ENCODE data around the gene ANKFN1.

ANKFN1 gene

DNA sequence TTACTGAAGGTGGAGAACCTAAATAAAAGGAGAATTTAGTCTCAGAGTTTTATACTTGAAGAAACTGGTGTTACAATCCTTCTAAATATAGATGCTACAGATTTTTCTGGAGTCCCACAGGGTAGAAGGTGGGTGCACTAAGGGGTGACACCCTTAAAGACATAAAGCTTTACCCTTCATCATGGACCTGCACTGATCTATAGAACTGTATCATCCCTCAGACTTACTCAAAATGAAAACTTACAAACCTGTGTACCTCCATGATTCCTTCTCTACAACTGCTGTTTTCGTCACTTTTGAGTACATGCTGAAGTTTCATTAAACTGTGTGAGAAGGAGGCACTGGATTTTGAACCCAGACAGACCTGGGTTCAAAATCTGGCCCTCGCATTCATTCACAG lies 270.7 kb downstream of the ANKFN1 start:
- no peak overlapping the region for H3K4me3 ChIP-seq (ENCODE audit: insufficient read depth, low read depth, low read length, poor library complexity, severe bottlenecking)
- H3K27me3 ChIP-seq (replicated peaks; ENCODE audit: control insufficient read depth, insufficient read depth, low read length, poor library complexity, severe bottlenecking): no peaks in the 10 kb centered on the region
- H3K27ac ChIP-seq (ENCODE audit: insufficient read depth, low read length, poor library complexity, severe bottlenecking): no peak overlapping the region
- H3K9me3 ChIP-seq (ENCODE audit: control insufficient read depth, low read length): no peaks in the 10 kb centered on the region
- H3K4me1 ChIP-seq (ENCODE audit: control insufficient read depth, insufficient read depth, low read length, poor library complexity, severe bottlenecking): no peaks in the 10 kb centered on the region
- DNase-seq: no peak
- no peaks in the 10 kb centered on the region for H3K36me3 ChIP-seq (ENCODE audit: control insufficient read depth, insufficient read depth, low read length)

DNA sequence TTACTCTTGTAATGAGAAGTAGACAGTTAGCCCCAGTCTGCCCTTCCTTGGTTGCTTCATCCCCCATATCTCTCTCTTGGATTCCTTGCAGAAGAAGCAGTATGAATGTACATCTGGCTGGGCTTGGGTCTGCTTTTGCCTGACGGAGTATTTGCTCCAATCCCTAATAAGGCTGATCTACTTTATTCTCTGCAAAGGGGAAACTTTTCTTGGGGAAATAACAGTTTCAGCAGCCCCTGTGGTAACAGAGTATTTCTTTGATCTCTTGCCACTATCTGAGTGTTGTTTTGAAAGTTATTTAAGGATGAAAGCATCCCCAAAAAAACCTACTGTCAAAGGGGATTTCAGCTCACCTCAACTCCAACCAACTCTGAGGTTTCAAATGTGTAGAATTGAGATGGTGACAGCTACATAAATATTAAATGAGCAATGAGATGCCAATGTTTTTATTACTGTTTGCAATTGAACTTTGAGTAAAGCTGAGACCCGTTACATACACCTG lies 271.3 kb downstream of the ANKFN1 start:
- Histone ChIP-seq H3K27ac (ENCODE audit: insufficient read depth, low read length, poor library complexity, severe bottlenecking) (no peak overlapping the region), H3K9me3 (ENCODE audit: control insufficient read depth, low read length) (no peaks in the 10 kb centered on the region), H3K27me3 (replicated peaks; ENCODE audit: control insufficient read depth, insufficient read depth, low read length, poor library complexity, severe bottlenecking) (no peaks in the 10 kb centered on the region), H3K36me3 (ENCODE audit: control insufficient read depth, insufficient read depth, low read length) (no peaks in the 10 kb centered on the region), H3K4me3 (ENCODE audit: insufficient read depth, low read depth, low read length, poor library complexity, severe bottlenecking) (no peak overlapping the region), H3K4me1 (ENCODE audit: control insufficient read depth, insufficient read depth, low read length, poor library complexity, severe bottlenecking) (no peaks in the 10 kb centered on the region)
- DNase-seq: no peak

DNA sequence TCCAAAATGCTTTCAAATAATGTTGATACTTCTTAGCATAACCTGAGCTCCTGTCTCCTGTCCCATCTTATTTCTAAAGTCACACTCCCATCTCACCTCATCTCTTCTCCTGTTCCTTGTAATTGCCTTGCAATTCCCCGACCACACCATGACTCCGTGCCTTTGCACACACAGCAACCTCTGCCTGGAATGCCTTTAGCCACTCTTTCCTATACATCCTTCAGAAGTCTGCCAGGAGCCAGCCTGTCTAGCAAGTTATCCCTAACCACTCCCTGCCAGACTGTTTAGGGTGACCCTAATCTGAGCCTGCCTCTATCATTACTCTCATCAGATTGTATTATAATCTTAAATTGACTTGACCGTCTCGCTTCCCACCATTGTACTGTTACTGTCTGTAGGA lies 272.2 kb downstream of the ANKFN1 start:
- Histone ChIP-seq H3K27ac (ENCODE audit: insufficient read depth, low read length, poor library complexity, severe bottlenecking) (no peak overlapping the region), H3K27me3 (replicated peaks; ENCODE audit: control insufficient read depth, insufficient read depth, low read length, poor library complexity, severe bottlenecking) (no peaks in the 10 kb centered on the region), H3K4me3 (ENCODE audit: insufficient read depth, low read depth, low read length, poor library complexity, severe bottlenecking) (no peak overlapping the region), H3K36me3 (ENCODE audit: control insufficient read depth, insufficient read depth, low read length) (no peaks in the 10 kb centered on the region), H3K9me3 (ENCODE audit: control insufficient read depth, low read length) (no peaks in the 10 kb centered on the region), H3K4me1 (ENCODE audit: control insufficient read depth, insufficient read depth, low read length, poor library complexity, severe bottlenecking) (no peaks in the 10 kb centered on the region)
- no peak for DNase-seq

DNA sequence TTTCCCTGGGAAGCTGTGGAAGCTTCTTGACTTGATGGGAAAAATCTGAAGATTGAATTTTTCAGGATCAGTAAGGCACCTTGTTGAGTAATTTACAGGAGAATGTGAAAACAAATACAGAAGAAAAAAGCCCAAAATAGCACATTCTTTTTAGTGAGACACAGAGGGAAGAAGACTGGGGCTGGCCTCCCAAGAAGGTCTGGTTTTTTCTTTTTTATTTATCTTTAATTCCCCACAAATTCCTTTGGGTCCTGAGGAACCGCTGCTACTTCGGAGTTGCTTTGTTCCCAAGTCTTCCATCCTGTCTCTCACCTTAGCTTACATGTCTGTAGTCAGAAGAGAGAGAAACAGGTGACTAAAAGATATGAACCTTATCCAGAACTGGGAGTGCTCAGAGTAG lies 273.6 kb downstream of the ANKFN1 start:
- Histone ChIP-seq H3K4me3 (ENCODE audit: insufficient read depth, low read depth, low read length, poor library complexity, severe bottlenecking) (no peak overlapping the region), H3K36me3 (ENCODE audit: control insufficient read depth, insufficient read depth, low read length) (no peaks in the 10 kb centered on the region), H3K27me3 (replicated peaks; ENCODE audit: control insufficient read depth, insufficient read depth, low read length, poor library complexity, severe bottlenecking) (no peaks in the 10 kb centered on the region), H3K4me1 (ENCODE audit: control insufficient read depth, insufficient read depth, low read length, poor library complexity, severe bottlenecking) (no peaks in the 10 kb centered on the region), H3K27ac (ENCODE audit: insufficient read depth, low read length, poor library complexity, severe bottlenecking) (no peak overlapping the region), H3K9me3 (ENCODE audit: control insufficient read depth, low read length) (no peaks in the 10 kb centered on the region)
- no peak for DNase-seq

DNA sequence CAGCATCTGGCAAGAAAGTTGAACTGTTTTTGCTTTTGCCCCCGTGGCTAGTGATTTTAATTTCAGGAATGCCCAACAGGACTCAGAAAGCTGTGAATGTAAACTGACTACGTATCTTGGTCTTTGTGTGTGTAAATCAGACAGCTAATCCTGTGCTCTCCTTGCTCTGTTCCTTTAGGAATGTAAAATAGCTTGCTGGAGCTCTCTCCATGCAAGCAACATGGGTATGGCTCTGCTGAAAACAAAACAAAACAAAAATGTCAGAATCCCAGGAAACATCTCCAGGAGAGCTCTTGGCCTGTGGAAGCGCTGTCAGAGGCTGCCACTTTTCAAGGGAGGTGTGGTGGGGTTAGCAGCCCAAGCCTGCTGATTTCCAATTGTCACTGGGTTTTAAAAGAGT lies 278.5 kb downstream of the ANKFN1 start:
- H3K36me3 ChIP-seq (ENCODE audit: control insufficient read depth, insufficient read depth, low read length): no peaks in the 10 kb centered on the region
- no peak overlapping the region for H3K27ac ChIP-seq (ENCODE audit: insufficient read depth, low read length, poor library complexity, severe bottlenecking)
- no peak for DNase-seq

DNA sequence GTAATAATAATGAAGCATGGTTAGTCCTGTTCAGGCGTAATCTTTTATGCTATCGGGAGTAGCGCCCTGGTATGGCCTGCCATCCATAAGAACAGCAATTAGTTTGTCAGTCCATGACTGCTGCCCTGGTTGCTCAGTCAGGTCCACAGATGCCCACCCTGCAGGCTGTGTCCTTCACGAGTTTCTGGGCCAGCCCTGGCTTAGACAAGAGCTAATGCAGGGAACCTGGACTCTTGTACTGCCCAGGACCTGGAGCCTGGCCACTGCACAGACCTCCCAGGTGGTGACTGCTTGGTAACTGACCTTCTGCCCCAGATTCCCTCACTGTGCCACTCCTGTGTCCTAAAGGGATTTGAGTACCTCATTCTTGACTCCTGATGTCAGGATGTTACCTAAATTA lies 279.2 kb downstream of the ANKFN1 start:
- Histone ChIP-seq H3K9me3 (ENCODE audit: control insufficient read depth, low read length) (no peaks in the 10 kb centered on the region), H3K36me3 (ENCODE audit: control insufficient read depth, insufficient read depth, low read length) (no peaks in the 10 kb centered on the region), H3K27ac (ENCODE audit: insufficient read depth, low read length, poor library complexity, severe bottlenecking) (no peak overlapping the region), H3K4me3 (ENCODE audit: insufficient read depth, low read depth, low read length, poor library complexity, severe bottlenecking) (no peak overlapping the region), H3K27me3 (replicated peaks; ENCODE audit: control insufficient read depth, insufficient read depth, low read length, poor library complexity, severe bottlenecking) (no peaks in the 10 kb centered on the region), H3K4me1 (ENCODE audit: control insufficient read depth, insufficient read depth, low read length, poor library complexity, severe bottlenecking) (no peaks in the 10 kb centered on the region)
- no peak for DNase-seq

More for the DNA sequence above, 278.5 kb downstream of the ANKFN1 start:
- H3K4me1 ChIP-seq (ENCODE audit: control insufficient read depth, insufficient read depth, low read length, poor library complexity, severe bottlenecking): no peaks in the 10 kb centered on the region
- H3K9me3 ChIP-seq (ENCODE audit: control insufficient read depth, low read length): no peaks in the 10 kb centered on the region
- H3K4me3 ChIP-seq (ENCODE audit: insufficient read depth, low read depth, low read length, poor library complexity, severe bottlenecking): no peak overlapping the region
- H3K27me3 ChIP-seq (replicated peaks; ENCODE audit: control insufficient read depth, insufficient read depth, low read length, poor library complexity, severe bottlenecking): no peaks in the 10 kb centered on the region

DNA sequence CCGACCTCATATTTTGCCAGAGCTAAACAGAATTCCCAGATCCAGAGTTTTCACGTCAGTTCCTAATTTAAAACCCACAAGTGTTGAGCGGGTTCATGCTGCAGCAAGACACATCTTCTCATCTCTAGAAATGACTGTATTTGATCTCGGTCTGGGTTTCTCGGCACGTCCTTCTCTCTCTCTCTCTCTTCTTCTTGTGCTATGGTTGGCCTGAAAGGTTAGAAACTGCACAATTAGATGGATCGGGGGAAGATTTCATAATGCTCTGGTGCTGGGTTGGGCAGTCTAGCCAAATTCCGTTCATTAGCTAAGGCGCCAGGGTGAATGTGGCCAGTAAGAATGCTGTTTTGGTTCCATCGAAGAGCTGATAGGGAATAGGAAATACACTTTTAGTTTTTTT lies 281.3 kb downstream of the ANKFN1 start:
- no peak for DNase-seq
- Histone ChIP-seq H3K36me3 (ENCODE audit: control insufficient read depth, insufficient read depth, low read length) (no peaks in the 10 kb centered on the region), H3K4me3 (ENCODE audit: insufficient read depth, low read depth, low read length, poor library complexity, severe bottlenecking) (no peak overlapping the region), H3K27ac (ENCODE audit: insufficient read depth, low read length, poor library complexity, severe bottlenecking) (no peak overlapping the region), H3K27me3 (replicated peaks; ENCODE audit: control insufficient read depth, insufficient read depth, low read length, poor library complexity, severe bottlenecking) (no peaks in the 10 kb centered on the region), H3K9me3 (ENCODE audit: control insufficient read depth, low read length) (no peaks in the 10 kb centered on the region), H3K4me1 (ENCODE audit: control insufficient read depth, insufficient read depth, low read length, poor library complexity, severe bottlenecking) (no peaks in the 10 kb centered on the region)

DNA sequence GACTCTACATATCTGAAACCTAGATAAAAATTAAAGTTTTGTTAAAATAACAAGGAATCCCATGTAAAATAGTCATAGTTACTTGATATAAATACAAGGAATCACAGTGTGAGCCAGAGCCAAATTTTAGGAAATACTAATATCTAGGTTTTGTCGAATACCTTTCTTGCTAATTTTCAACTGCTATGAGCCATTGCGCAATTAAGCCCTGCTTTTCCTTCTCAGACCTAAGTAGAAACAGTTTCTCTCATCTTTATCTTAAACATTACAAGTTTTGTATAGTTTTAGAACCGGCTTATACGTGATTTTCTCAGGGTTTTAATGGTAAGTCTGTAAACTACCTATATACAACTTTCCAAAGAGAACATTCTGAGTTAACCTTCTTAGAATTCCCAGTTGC lies 282.9 kb downstream of the ANKFN1 start:
- H3K27me3 ChIP-seq (replicated peaks; ENCODE audit: control insufficient read depth, insufficient read depth, low read length, poor library complexity, severe bottlenecking): no peaks in the 10 kb centered on the region
- DNase-seq: no peak
- no peaks in the 10 kb centered on the region for H3K4me1 ChIP-seq (ENCODE audit: control insufficient read depth, insufficient read depth, low read length, poor library complexity, severe bottlenecking)
- H3K36me3 ChIP-seq (ENCODE audit: control insufficient read depth, insufficient read depth, low read length): no peaks in the 10 kb centered on the region
- H3K27ac ChIP-seq (ENCODE audit: insufficient read depth, low read length, poor library complexity, severe bottlenecking): no peak overlapping the region
- H3K9me3 ChIP-seq (ENCODE audit: control insufficient read depth, low read length): no peaks in the 10 kb centered on the region
- no peak overlapping the region for H3K4me3 ChIP-seq (ENCODE audit: insufficient read depth, low read depth, low read length, poor library complexity, severe bottlenecking)

DNA sequence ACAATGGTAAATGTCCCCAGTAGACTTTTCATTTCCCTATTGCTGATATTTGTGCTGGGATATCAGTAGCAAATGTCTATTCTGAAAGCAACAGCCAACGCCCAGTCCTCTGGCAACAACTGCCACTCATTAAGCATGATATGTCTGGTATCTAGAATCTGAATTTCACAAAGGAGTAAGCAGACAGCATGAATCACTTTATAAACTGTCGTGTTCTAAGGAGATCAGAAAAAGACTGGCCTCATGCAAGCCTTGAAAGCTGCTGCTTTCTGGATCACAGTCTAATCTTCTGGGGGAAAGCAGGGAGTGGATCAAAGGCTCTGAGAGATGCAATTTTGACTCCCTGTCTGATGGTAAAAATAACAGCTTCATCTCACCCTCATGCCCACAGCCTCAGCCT lies 287.1 kb downstream of the ANKFN1 start:
- no peak for DNase-seq

DNA sequence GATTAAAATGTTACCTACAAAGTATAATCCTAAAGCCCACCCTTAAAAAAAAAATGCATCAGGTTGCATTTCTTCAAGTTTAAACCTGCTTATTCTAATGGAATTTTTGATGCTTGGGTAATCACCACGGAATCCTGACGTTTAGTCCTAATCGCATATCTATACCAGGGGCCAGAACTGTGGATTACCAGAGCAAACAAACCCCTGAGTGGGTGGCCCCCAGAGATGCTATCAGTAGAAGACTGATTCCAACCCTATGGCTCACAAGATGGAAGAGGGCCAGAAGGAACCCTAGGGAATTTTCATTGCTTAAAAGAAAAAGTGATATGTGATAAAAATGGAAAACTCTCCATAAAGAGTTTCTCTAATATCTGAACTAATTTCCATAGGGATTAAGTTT lies 288.0 kb downstream of the ANKFN1 start:
- no peak for DNase-seq
- no peaks in the 10 kb centered on the region for H3K4me1 ChIP-seq (ENCODE audit: control insufficient read depth, insufficient read depth, low read length, poor library complexity, severe bottlenecking)
- H3K36me3 ChIP-seq (ENCODE audit: control insufficient read depth, insufficient read depth, low read length): no peaks in the 10 kb centered on the region
- no peaks in the 10 kb centered on the region for H3K27me3 ChIP-seq (replicated peaks; ENCODE audit: control insufficient read depth, insufficient read depth, low read length, poor library complexity, severe bottlenecking)
- H3K27ac ChIP-seq (ENCODE audit: insufficient read depth, low read length, poor library complexity, severe bottlenecking): no peak overlapping the region
- no peaks in the 10 kb centered on the region for H3K9me3 ChIP-seq (ENCODE audit: control insufficient read depth, low read length)
- H3K4me3 ChIP-seq (ENCODE audit: insufficient read depth, low read depth, low read length, poor library complexity, severe bottlenecking): no peak overlapping the region

More for the DNA sequence above, 287.1 kb downstream of the ANKFN1 start:
- no peak overlapping the region for H3K27ac ChIP-seq (ENCODE audit: insufficient read depth, low read length, poor library complexity, severe bottlenecking)
- H3K4me1 ChIP-seq (ENCODE audit: control insufficient read depth, insufficient read depth, low read length, poor library complexity, severe bottlenecking): no peaks in the 10 kb centered on the region
- H3K36me3 ChIP-seq (ENCODE audit: control insufficient read depth, insufficient read depth, low read length): no peaks in the 10 kb centered on the region
- H3K4me3 ChIP-seq (ENCODE audit: insufficient read depth, low read depth, low read length, poor library complexity, severe bottlenecking): no peak overlapping the region
- H3K27me3 ChIP-seq (replicated peaks; ENCODE audit: control insufficient read depth, insufficient read depth, low read length, poor library complexity, severe bottlenecking): no peaks in the 10 kb centered on the region
- no peaks in the 10 kb centered on the region for H3K9me3 ChIP-seq (ENCODE audit: control insufficient read depth, low read length)

All from effector memory CD4-positive, alpha-beta T cell (primary cell).